NOMO-1 treated with DMSO at 0.1 percent for 48 hours (cell line): ENCODE data around the gene NFASC.
A peak's percentile ranks its signal among the peaks of the same experiment; 100 is the strongest.

Source experiments
- DNase-seq: peaks from one replicate; lab custom pipeline; 2025; ENCODE audit not compliant: unreplicated experiment; lab: John Stamatoyannopoulos, UW

Gene NFASC

GRCh38 chr1:204979306-204979705 is 108.6 kb downstream of the NFASC start:
- no peak for DNase-seq

- DNase-seq = no peak
These were observed 109.4 kb downstream of the NFASC start for GRCh38 chr1:204979891-204980649.

- no peak for DNase-seq
These were observed 110.3 kb downstream of the NFASC start for GRCh38 chr1:204980840-204981405.

- no peak for DNase-seq
These were observed 112.5 kb downstream of the NFASC start for GRCh38 chr1:204983136-204983535.

- no peak for DNase-seq
These were observed 113.2 kb downstream of the NFASC start for GRCh38 chr1:204983881-204984280.

GRCh38 chr1:204984499-204984898 is 113.8 kb downstream of the NFASC start:
- DNase-seq = no peak

- DNase-seq = no peak
These were observed 115.5 kb downstream of the NFASC start for GRCh38 chr1:204986181-204986580.

- DNase-seq = no peak
These were observed 117.0 kb downstream of the NFASC start for GRCh38 chr1:204987689-204988088.

GRCh38 chr1:204988196-204988595 is 117.5 kb downstream of the NFASC start:
- DNase-seq = no peak

GRCh38 chr1:204989266-204990058 is 118.8 kb downstream of the NFASC start:
- DNase-seq = peak; percentile 49

- DNase-seq = no peak
These were observed 119.5 kb downstream of the NFASC start for GRCh38 chr1:204990059-204990664.

GRCh38 chr1:204990721-204991341 is 120.2 kb downstream of the NFASC start:
- no peak for DNase-seq

GRCh38 chr1:204991342-204991844 is 120.7 kb downstream of the NFASC start:
- no peak for DNase-seq

- peak; percentile 63 for DNase-seq
These were observed 121.7 kb downstream of the NFASC start for GRCh38 chr1:204992201-204992997.

- no peak for DNase-seq
These were observed 122.3 kb downstream of the NFASC start for GRCh38 chr1:204992998-204993314.

GRCh38 chr1:204994086-204994862 is 123.6 kb downstream of the NFASC start:
- DNase-seq = no peak

GRCh38 chr1:204996981-204997380 is 126.3 kb downstream of the NFASC start:
- DNase-seq = no peak

GRCh38 chr1:204997591-204998355 is 127.1 kb downstream of the NFASC start:
- DNase-seq = no peak

- no peak for DNase-seq
These were observed 130.5 kb downstream of the NFASC start for GRCh38 chr1:205001162-205001561.
